RWPE1 (cell line): Measurements from ENCODE around the gene ZNF92.
"Not testable (repeated sequence)": the region's sequence is repeated elsewhere in the genome, so short reads cannot be mapped to it uniquely, and the experiment has no call there.

Experiments used
- CTCF ChIA-PET: fragments of 350-600 bp; sonication (Branson Sonifier 250); formaldehyde crosslinking; extraction: SDS; loops from one replicate; lab custom pipeline; 2021; lab: Yijun Ruan, JAX
- POLR2A ChIA-PET: fragments of 400-600 bp; formaldehyde crosslinking; extraction: SDS; loops from one replicate; lab custom pipeline; 2020; ENCODE audit warnings: antibody characterized with exemption; ENCODE audit not compliant: low non-redundant PET; lab: Yijun Ruan, JAX
- DNase-seq: peaks from one replicate; pipeline ENCODE4 v3.0.0; 2012; ENCODE audit warnings: low spot score
- H3K27ac ChIP-seq: fragments of 450-650 bp; 2 replicates; pipeline ENCODE4 v1.5.1; 2017
- TF ChIP-seq, protein P1 (sequence below): fragments of 450-650 bp; conservative IDR thresholded peaks from 2 replicates; pipeline ENCODE4 v1.5.1; 2017; ENCODE audit warnings: low read depth, mild to moderate bottlenecking

The ZNF92 gene

DNA sequence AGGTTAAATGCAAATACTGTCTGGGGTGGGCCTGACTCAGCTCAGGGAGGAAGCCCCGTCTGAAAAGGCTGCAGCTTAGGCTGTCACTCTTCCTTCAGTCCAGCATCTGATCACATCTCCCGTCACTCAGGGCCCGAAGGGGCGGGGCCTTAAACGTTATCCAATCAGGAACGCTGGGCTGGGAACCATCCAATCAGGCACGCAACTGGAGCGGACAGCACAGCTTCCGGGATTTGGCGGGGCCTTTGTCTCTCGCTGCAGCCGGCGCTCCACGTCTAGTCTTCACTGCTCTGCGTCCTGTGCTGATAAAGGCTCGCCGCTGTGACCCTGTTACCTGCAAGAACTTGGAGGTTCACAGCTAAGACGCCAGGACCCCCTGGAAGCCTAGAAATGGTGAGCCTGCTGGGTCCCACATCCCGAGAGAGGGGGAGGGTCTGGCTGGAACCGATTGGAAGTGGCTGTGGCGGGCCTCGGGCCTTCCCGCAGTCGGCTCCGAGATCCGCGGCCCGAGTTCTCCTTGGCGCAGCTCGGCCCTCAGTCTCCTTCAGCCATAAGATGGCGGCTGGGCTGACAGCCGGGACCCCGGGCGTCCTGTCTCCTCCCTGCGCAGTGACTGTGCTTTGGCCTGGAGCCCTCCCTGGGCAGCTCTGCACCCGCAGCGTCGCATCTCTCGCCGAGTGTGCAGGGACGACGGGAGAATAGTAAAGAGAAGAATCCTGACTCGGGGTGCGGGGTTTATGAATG is at the start of gene ZNF92:
Gene ZNF92 (plus strand): TSS at position 248 of the 744 bp plus-strand sequence. CDS start 143 bp downstream, at position 391.
- CTCF ChIA-PET, result interaction anchor here (0.5 to 0.7 kb wide), 2 partner anchors 136 to 858 kb away, joined by 3 to 4 read pairs; no protein-coding TSS in a partner anchor
- peak within 1 kb of the TSS; percentile 92 for H3K27ac ChIP-seq

DNA sequence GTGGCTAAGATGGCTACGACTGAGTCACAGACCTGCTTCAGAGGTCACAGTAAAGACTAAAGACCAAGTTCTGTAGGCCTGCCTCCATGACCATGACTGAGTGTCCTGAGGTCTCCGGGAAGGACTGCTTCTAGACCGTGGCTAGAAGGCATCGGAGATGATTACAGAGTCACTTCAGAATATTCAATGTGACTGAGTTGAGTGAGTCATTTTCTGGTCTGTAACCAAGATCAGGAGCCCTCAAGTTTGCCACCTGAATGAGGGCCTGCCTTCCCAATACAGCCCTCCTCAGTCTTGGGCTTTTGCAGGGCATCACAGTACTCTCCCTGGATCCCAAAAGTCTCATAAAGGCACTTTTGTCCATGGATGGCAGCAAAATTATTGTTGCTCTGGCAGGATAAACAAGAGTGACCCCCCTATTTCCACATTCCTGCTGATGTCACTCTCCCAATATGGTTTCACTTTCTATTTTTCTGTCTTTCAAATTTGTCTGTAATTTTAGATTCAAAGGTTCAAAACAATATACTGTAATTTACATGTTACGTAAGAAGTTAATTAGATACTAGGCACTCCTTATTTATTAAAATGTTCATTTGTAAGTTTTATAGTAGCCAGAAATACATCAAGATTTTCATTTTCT is 47.7 kb upstream of the ZNF92 start:
- ChIA-PET POLR2A (no interaction called here), CTCF (no interaction called here)
- H3K27ac ChIP-seq, result no peak overlapping the region
- no peak for DNase-seq
- TF ChIP-seq, protein P1, sequence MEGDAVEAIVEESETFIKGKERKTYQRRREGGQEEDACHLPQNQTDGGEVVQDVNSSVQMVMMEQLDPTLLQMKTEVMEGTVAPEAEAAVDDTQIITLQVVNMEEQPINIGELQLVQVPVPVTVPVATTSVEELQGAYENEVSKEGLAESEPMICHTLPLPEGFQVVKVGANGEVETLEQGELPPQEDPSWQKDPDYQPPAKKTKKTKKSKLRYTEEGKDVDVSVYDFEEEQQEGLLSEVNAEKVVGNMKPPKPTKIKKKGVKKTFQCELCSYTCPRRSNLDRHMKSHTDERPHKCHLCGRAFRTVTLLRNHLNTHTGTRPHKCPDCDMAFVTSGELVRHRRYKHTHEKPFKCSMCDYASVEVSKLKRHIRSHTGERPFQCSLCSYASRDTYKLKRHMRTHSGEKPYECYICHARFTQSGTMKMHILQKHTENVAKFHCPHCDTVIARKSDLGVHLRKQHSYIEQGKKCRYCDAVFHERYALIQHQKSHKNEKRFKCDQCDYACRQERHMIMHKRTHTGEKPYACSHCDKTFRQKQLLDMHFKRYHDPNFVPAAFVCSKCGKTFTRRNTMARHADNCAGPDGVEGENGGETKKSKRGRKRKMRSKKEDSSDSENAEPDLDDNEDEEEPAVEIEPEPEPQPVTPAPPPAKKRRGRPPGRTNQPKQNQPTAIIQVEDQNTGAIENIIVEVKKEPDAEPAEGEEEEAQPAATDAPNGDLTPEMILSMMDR, result no peak

More for the DNA sequence above, at the start of gene ZNF92:
- TF ChIP-seq, protein P1, result no peak
- peak; percentile 99 for DNase-seq
- POLR2A ChIA-PET, result interaction anchor here (0.5 to 0.6 kb wide), 2 partner anchors 59 to 367 kb away, joined by 3 read pairs; partner anchors contain the start of gene ERV3-1

DNA sequence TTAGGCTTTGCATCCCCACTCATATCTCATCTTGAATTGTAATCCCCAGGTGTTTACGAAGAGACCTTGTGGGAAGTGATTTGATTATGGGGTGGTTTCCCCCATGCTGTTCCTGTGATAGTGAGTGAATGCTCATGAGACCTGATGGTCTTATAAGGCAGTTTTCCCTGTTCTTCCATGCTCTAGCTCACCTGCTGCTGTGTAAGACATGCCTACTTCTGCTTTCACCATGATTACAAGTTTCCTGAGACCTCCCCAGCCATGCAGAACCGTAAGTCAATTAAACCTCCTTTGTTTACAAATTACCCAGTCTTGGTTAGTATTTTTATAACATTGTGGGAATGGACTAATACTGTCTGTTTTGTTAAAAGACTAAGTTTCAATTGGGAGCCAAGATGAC is 35.3 kb upstream of the ZNF92 start:
- ChIA-PET POLR2A (no interaction called here), CTCF (no interaction called here)
- H3K27ac ChIP-seq, result no peak overlapping the region
- no peak for DNase-seq
- TF ChIP-seq, protein P1, result no peak

DNA sequence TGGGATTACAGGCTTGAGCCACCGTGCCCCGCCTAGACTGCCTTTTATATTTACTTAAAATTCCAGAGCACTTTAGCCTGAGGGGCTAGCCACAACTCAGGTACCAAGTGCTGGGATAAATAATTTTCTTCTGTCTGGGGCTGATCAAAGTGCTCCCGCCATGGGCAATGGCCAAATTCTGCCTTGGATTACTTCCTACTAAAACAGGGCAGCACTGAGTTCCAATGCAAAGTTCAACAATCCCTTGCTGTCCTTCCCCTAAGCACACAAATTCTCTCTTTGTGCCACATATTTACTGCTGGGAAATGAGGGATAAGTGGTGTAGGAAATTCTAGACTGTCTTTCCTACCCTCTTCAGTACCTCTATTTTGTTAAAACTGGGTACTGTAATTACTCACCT is 34.4 kb upstream of the ZNF92 start:
- no peak overlapping the region for H3K27ac ChIP-seq
- ChIA-PET POLR2A (no interaction called here), CTCF (no interaction called here)
- TF ChIP-seq, protein P1, result no peak
- DNase-seq, result no peak

DNA sequence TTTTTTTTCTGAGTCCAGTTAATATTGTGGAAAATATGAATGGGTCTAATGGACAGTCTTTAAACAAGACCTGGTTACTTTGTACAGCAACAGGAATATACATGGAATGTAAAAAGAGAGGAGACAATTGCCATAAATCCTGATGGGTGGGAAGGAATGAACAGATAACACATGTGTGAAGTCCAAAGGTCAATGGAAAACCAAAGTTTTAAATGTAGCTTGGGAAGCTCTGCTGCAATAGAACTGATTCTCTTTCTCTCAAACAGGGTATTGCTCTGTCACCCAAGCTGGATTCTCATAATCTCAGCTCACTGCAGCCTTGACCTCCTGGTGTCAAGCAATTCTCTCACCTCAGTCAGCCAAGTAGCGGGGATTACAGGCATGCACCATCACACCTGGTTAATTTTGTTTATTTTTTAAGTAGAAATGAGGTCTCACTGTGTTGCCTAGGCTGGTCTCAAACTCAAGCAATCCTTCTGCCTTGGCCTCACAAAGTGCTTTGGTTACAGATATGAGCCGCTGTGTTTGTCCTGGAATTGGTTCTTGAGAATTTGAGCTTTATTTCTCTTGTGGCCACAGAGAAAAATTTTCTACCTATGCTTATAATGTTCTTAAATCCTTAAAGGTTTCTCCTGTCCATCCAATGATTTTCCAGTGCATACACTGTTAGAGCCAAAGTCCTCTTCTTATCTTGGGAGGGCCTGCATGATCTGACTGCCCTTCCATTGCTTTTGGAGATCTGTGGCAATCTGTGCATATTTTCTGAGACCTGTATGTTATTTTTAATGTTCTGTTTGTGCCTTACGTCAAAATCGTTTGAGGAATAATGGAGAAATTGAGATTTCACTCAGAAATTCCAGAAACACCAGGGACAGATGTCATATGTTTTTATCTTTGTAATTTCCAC is 30.7 kb upstream of the ZNF92 start:
- ChIA-PET CTCF (no interaction called here), POLR2A (no interaction called here)
- no peak overlapping the region for H3K27ac ChIP-seq
- DNase-seq, result no peak
- TF ChIP-seq, protein P1, result no peak

DNA sequence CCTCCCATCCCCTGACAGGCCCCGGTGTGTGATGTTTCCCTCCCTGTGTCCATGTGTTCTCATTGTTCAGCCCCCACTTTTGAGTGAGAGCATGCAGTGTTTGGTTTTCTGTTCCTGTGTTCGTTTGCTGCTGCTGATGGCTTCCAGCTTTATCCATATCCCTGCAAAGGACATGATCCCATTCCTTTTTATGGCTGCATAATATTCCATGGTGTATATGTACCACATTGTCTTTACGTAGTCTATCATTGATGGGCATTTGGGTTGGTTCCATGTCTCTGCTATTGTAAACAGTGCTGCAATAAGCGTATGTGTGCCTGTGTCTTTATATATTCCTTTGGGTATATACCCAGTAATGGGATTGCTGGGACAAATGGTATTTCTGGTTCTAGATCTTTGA is 29.1 kb upstream of the ZNF92 start:
- POLR2A ChIA-PET, CTCF ChIA-PET, DNase-seq, H3K27ac ChIP-seq: not testable (repeated sequence)
